Tibial artery (tissue), 4 donors: ENCODE results near the gene PARP11.

Experiments used
- DNase-seq, 2 donors: peaks; one replicate each; pipeline ENCODE4 v3.0.0-alpha.2; 2019
- H3K27ac ChIP-seq, 2 donors: fragments of 200-600 bp; sonication (generic) in 1 of 2; 1 replicate in 1 of 2; 2 replicates in 1 of 2; pipeline ENCODE4 v1.5.1; 2018 to 2019; ENCODE audit warnings: mild to moderate bottlenecking in 1 of 2
- H3K27me3 ChIP-seq, 2 donors: fragments of 200-600 bp; sonication (generic) in 1 of 2; one replicate each; pipeline versions ENCODE4 v1.5.1 to v1.6.0; 2016 to 2019
- H3K36me3 ChIP-seq, 3 donors: fragments of 200-600 bp; sonication (generic) in 2 of 3; one replicate each; pipeline ENCODE4 v1.5.1; 2016 to 2019; ENCODE audit warnings: mild to moderate bottlenecking in 2 of 3
- H3K4me1 ChIP-seq, 4 donors: fragments of 200-600 bp; sonication (generic) in 2 of 4; 1 replicate in 3 of 4; 2 replicates in 1 of 4; pipeline ENCODE4 v1.5.1; 2016 to 2019
- H3K4me3 ChIP-seq, 2 donors: fragments of 200-600 bp; sonication (generic) in 1 of 2; 1 replicate in 1 of 2; 2 replicates in 1 of 2; pipeline ENCODE4 v1.5.1; 2018 to 2019; ENCODE audit warnings: mild to moderate bottlenecking in 2 of 2
- H3K9me3 ChIP-seq, 3 donors: fragments of 200-600 bp; sonication (generic) in 1 of 3; one replicate each; pipeline ENCODE4 v1.5.1; 2016 to 2019
- CTCF ChIP-seq, 2 experiments: fragments of 200-600 bp in 1 of 2; fragments of 450-650 bp in 1 of 2; IDR thresholded peaks; one replicate each; pipeline ENCODE4 v1.5.1; 2017 to 2019; ENCODE audit warnings: antibody characterized with exemption in 2 of 2, mild to moderate bottlenecking in 1 of 2, moderate library complexity in 1 of 2
- intact Hi-C: fragments of 100-400 bp; cut with DNase I; formaldehyde crosslinking; loops from one replicate; pipeline ENCODE4 v1.15.0; 2023; ENCODE audit warnings: low total_unique reads

The PARP11 gene

GRCh38 chr12:3795492-3796133, 77.6 kb downstream of the PARP11 start:
- H3K36me3 ChIP-seq, result peaks cover 0 to 6% (median 0%) of the 10 kb centered on the region in 3 donors
- no peak for TF ChIP-seq CTCF (IDR thresholded peaks at IDR 0.05)
- H3K27ac ChIP-seq, result no peak overlapping the region
- DNase-seq, result no peak
- intact Hi-C loops, result no loop called here
- no peaks in the 10 kb centered on the region for H3K27me3 ChIP-seq
- no peaks in the 10 kb centered on the region for H3K4me1 ChIP-seq
- H3K4me3 ChIP-seq, result no peak overlapping the region
- no peaks in the 10 kb centered on the region for H3K9me3 ChIP-seq

GRCh38 chr12:3795066-3795465, 78.1 kb downstream of the PARP11 start:
- no peak for DNase-seq
- TF ChIP-seq CTCF (IDR thresholded peaks at IDR 0.05), result no peak
- Histone ChIP-seq H3K9me3 (no peaks in the 10 kb centered on the region), H3K27me3 (no peaks in the 10 kb centered on the region), H3K27ac (no peak overlapping the region), H3K36me3 (peaks cover 0 to 6% (median 0%) of the 10 kb centered on the region in 3 donors), H3K4me3 (no peak overlapping the region), H3K4me1 (no peaks in the 10 kb centered on the region)
- intact Hi-C loops, result no loop called here

GRCh38 chr12:3792623-3793288, 80.4 kb downstream of the PARP11 start:
- Histone ChIP-seq H3K27ac (no peak overlapping the region), H3K4me1 (no peaks in the 10 kb centered on the region), H3K4me3 (no peak overlapping the region), H3K36me3 (peaks cover 0 to 6% (median 0%) of the 10 kb centered on the region in 3 donors), H3K9me3 (peaks cover 0 to 3% (median 0%) of the 10 kb centered on the region in 3 donors), H3K27me3 (no peaks in the 10 kb centered on the region)
- no peak for DNase-seq
- intact Hi-C loops, result no loop called here
- no peak for TF ChIP-seq CTCF (IDR thresholded peaks at IDR 0.05)

- Histone ChIP-seq H3K4me1 (no peaks in the 10 kb centered on the region), H3K27me3 (no peaks in the 10 kb centered on the region), H3K9me3 (peaks cover 0 to 3% (median 0%) of the 10 kb centered on the region in 3 donors), H3K27ac (no peak overlapping the region), H3K4me3 (no peak overlapping the region), H3K36me3 (peaks cover 0 to 6% (median 0%) of the 10 kb centered on the region in 3 donors)
- intact Hi-C loops, result no loop called here
- TF ChIP-seq CTCF (IDR thresholded peaks at IDR 0.05), result no peak
- DNase-seq, result no peak
Observed at GRCh38 chr12:3791256-3791874, 81.8 kb downstream of the PARP11 start.

- peaks cover 0 to 3% (median 0%) of the 10 kb centered on the region in 3 donors for H3K9me3 ChIP-seq
- DNase-seq, result no peak
- TF ChIP-seq CTCF (IDR thresholded peaks at IDR 0.05), result no peak
- H3K36me3 ChIP-seq, result peaks cover 0 to 6% (median 0%) of the 10 kb centered on the region in 3 donors
- no peak overlapping the region for H3K27ac ChIP-seq
- H3K27me3 ChIP-seq, result no peaks in the 10 kb centered on the region
- H3K4me1 ChIP-seq, result no peaks in the 10 kb centered on the region
- intact Hi-C loops, result no loop called here
- H3K4me3 ChIP-seq, result no peak overlapping the region
Observed at GRCh38 chr12:3790642-3791041, 82.6 kb downstream of the PARP11 start.
